Activated CD8-positive, alpha-beta T cell treated with anti-CD3 and anti-CD28 coated beads, Interleukin-2, amount 10 ng/mL, durations not matched to agents 7 days and 5 days (primary cell): ENCODE data around the gene CDCP1. TPM values are rescaled to one million over a fixed set of nuclear protein-coding genes. Genes with fewer than 3 reads are reported as not detected.

Experiments used
- total RNA-seq, 2 experiments: library from RNA; stranded (reverse); gene quantifications; one replicate each; pipeline ENCODE4 v1.2.3, GENCODE V29; 2021

CDCP1 gene
- total RNA-seq, 2 experiments from 2014 or later: 16.4 to 17.7 TPM

Other genes starting within 250 kb of the CDCP1 start
- 10 to 100 TPM; 62.3 to 71.3 TPM for gene ZDHHC3, start 170.2 kb downstream of the CDCP1 start, total RNA-seq
- 10 to 100 TPM; 49.5 to 50.1 TPM for gene EXOSC7, start 170.1 kb downstream of the CDCP1 start, total RNA-seq
- gene CLEC3B, start 120.1 kb downstream of the CDCP1 start, total RNA-seq: under 1 TPM; 0.29 TPM
- under 1 TPM; 0.13 to 0.24 TPM for gene TMEM158, start 79.9 kb upstream of the CDCP1 start, total RNA-seq
- gene LARS2, start 242.2 kb upstream of the CDCP1 start, total RNA-seq: 10 to 100 TPM; 29.0 to 32.1 TPM